OCI-LY3 (cell line): ENCODE results near the gene TAX1BP1.

ENCODE experiments used
- H2AFZ ChIP-seq: fragments of 200-600, 300-600 bp; shearing (Covaris generic); 2 replicates; pipeline ENCODE4 v1.6.0; 2014; ENCODE audit warnings: antibody characterized with exemption, low read depth, low read length
- H3K27ac ChIP-seq: fragments of 200-600, 300-600 bp; sonication (generic); 2 replicates; pipeline ENCODE4 v1.5.1; 2014; ENCODE audit warnings: mild to moderate bottlenecking, low read length, moderate library complexity, mixed read lengths
- H3K27me3 ChIP-seq: fragments of 200-600, 300-600 bp; sonication (generic); 2 replicates; pipeline ENCODE4 v1.6.1; 2014; ENCODE audit warnings: low read depth, low read length, mixed read lengths
- H3K36me3 ChIP-seq: fragments of 200-600, 300-600 bp; sonication (generic); replicated peaks from 2 replicates; pipeline ENCODE3; 2014; ENCODE audit warnings: low read depth, low read length, mixed read lengths
- H3K4me1 ChIP-seq: fragments of 300-600, 200-600 bp; sonication (generic); 2 replicates; pipeline ENCODE4 v1.6.1; 2014; ENCODE audit warnings: low read length, mixed read lengths
- H3K4me2 ChIP-seq: fragments of 200-600, 300-600 bp; sonication (generic); 2 replicates; pipeline ENCODE4 v1.6.1; 2014; ENCODE audit warnings: low read length, mixed read lengths
- H3K4me3 ChIP-seq: fragments of 300-600, 200-600 bp; sonication (generic); 2 replicates; pipeline ENCODE4 v1.5.1; 2014; ENCODE audit warnings: antibody characterized with exemption, mild to moderate bottlenecking, low read length, moderate library complexity
- H3K79me2 ChIP-seq: fragments of 300-600, 200-600 bp; shearing (Covaris generic); 2 replicates; pipeline ENCODE4 v1.6.1; 2014; ENCODE audit warnings: mild to moderate bottlenecking, low read length, mixed read lengths
- H3K9ac ChIP-seq: fragments of 300-600, 200-600 bp; shearing (Covaris generic); 2 replicates; pipeline ENCODE4 v1.6.0; 2014; ENCODE audit warnings: mild to moderate bottlenecking, low read length, moderate library complexity
- H3K9me3 ChIP-seq: fragments of 200-600, 300-600 bp; shearing (Covaris generic); 2 replicates; pipeline ENCODE4 v1.6.1; 2014; ENCODE audit warnings: low read length, mixed read lengths; ENCODE audit not compliant: insufficient read depth
- H4K20me1 ChIP-seq: fragments of 200-600, 300-600 bp; sonication (generic); 2 replicates; pipeline ENCODE4 v1.6.1; 2016; ENCODE audit warnings: low read length, mixed read lengths; ENCODE audit not compliant: insufficient read depth
- EZH2phosphoT487 ChIP-seq: fragments of 200-600 bp; shearing (Covaris generic); IDR thresholded peaks from 2 replicates; pipeline ENCODE4 v1.6.1; 2018; ENCODE audit warnings: antibody characterized with exemption, mixed run types, low read depth
- TF ChIP-seq, protein P1 (sequence below): fragments of 200-600, 300-600 bp; sonication (generic); IDR thresholded peaks from 2 replicates; pipeline ENCODE4 v1.5.1; 2014; ENCODE audit warnings: antibody characterized with exemption, low read length, low read depth

The TAX1BP1 gene

DNA sequence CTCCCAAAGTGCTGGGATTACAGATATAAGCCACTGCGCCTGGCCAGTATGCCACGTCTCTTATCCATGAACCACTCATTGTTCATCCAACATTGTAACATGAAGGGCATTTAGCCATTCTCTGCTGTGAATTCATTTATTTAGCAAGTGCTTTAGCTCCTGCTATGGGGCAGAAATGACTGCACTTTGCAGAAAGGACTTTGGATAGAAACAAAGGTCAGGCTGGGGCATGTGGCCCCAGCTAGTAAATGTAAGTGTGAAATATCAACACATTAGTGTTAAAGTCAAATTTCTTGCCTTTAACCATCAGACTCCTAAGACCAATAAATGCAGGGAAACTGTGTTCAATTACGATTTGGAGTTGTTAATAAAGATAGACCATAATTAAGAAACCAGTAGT is 27.7 kb upstream of the TAX1BP1 start:
- Histone ChIP-seq H3K36me3 (no peaks in the 10 kb centered on the region), H4K20me1 (no peaks in the 10 kb centered on the region), H3K4me1 (peaks cover 9% of the 10 kb centered on the region), H3K27ac (no peak overlapping the region), H3K9me3 (no peaks in the 10 kb centered on the region), H3K27me3 (0 out of 2 replicates have a peak, but pooled peaks cover 4% of the 10 kb centered on the region), H3K4me3 (no peak overlapping the region), H3K9ac (no peak overlapping the region), H3K4me2 (no peak overlapping the region), H2AFZ (no peak overlapping the region), H3K79me2 (no peaks in the 10 kb centered on the region)
- TF ChIP-seq, protein P1, sequence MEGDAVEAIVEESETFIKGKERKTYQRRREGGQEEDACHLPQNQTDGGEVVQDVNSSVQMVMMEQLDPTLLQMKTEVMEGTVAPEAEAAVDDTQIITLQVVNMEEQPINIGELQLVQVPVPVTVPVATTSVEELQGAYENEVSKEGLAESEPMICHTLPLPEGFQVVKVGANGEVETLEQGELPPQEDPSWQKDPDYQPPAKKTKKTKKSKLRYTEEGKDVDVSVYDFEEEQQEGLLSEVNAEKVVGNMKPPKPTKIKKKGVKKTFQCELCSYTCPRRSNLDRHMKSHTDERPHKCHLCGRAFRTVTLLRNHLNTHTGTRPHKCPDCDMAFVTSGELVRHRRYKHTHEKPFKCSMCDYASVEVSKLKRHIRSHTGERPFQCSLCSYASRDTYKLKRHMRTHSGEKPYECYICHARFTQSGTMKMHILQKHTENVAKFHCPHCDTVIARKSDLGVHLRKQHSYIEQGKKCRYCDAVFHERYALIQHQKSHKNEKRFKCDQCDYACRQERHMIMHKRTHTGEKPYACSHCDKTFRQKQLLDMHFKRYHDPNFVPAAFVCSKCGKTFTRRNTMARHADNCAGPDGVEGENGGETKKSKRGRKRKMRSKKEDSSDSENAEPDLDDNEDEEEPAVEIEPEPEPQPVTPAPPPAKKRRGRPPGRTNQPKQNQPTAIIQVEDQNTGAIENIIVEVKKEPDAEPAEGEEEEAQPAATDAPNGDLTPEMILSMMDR = no peak
- no peak for TF ChIP-seq EZH2phosphoT487

GRCh38 chr7:27714831-27715444 is 25.0 kb upstream of the TAX1BP1 start:
- 0 out of 2 replicates have a peak, but pooled peaks cover 4% of the 10 kb centered on the region for H3K27me3 ChIP-seq
- no peaks in the 10 kb centered on the region for H3K79me2 ChIP-seq
- H2AFZ ChIP-seq = no peak overlapping the region

GRCh38 chr7:27723085-27723484 is 16.9 kb upstream of the TAX1BP1 start:
- Histone ChIP-seq H3K36me3 (no peaks in the 10 kb centered on the region), H3K79me2 (no peaks in the 10 kb centered on the region), H3K4me1 (no peaks in the 10 kb centered on the region), H3K4me3 (no peak overlapping the region), H3K9ac (no peak overlapping the region), H3K9me3 (no peaks in the 10 kb centered on the region), H4K20me1 (no peaks in the 10 kb centered on the region), H2AFZ (no peak overlapping the region), H3K27me3 (no peaks in the 10 kb centered on the region), H3K27ac (no peak overlapping the region), H3K4me2 (no peak overlapping the region)
- TF ChIP-seq, protein P1 = 0 out of 2 replicates have a peak, but pooled peaks have one; percentile 6
- TF ChIP-seq EZH2phosphoT487 = no peak

More at GRCh38 chr7:27714831-27715444, 25.0 kb upstream of the TAX1BP1 start:
- no peak overlapping the region for H3K4me2 ChIP-seq
- no peaks in the 10 kb centered on the region for H3K9me3 ChIP-seq
- H3K36me3 ChIP-seq = no peaks in the 10 kb centered on the region
- no peaks in the 10 kb centered on the region for H4K20me1 ChIP-seq
- TF ChIP-seq, protein P1 = no peak
- TF ChIP-seq EZH2phosphoT487 = no peak
- H3K9ac ChIP-seq = no peak overlapping the region
- H3K27ac ChIP-seq = no peak overlapping the region
- peaks cover 9% of the 10 kb centered on the region for H3K4me1 ChIP-seq
- H3K4me3 ChIP-seq = no peak overlapping the region

GRCh38 chr7:27727058-27727457 is 12.9 kb upstream of the TAX1BP1 start:
- Histone ChIP-seq H3K9ac (no peak overlapping the region), H4K20me1 (no peaks in the 10 kb centered on the region), H3K79me2 (no peaks in the 10 kb centered on the region), H3K4me1 (no peaks in the 10 kb centered on the region), H3K36me3 (no peaks in the 10 kb centered on the region), H3K4me3 (no peak overlapping the region), H3K4me2 (no peak overlapping the region), H3K27me3 (no peaks in the 10 kb centered on the region), H2AFZ (no peak overlapping the region), H3K27ac (no peak overlapping the region), H3K9me3 (no peaks in the 10 kb centered on the region)
- TF ChIP-seq, protein P1 = no peak
- TF ChIP-seq EZH2phosphoT487 = no peak
